22Rv1 (cell line): ENCODE measurements around the gene ST8SIA5.

ENCODE experiments used
- H3K27ac ChIP-seq: fragments of 450-650 bp; 2 replicates; pipeline ENCODE4 v1.5.1; 2017
- ZFX ChIP-seq: fragments of 450-650 bp; IDR thresholded peaks from 2 replicates; pipeline ENCODE4 v1.6.1; 2017; ENCODE audit warnings: antibody characterized with exemption, borderline replicate concordance
- TF ChIP-seq, protein P1 (sequence below): fragments of 450-650 bp; IDR thresholded peaks from 2 replicates; pipeline ENCODE4 v1.5.1; 2017; ENCODE audit warnings: mild to moderate bottlenecking

The ST8SIA5 gene

DNA sequence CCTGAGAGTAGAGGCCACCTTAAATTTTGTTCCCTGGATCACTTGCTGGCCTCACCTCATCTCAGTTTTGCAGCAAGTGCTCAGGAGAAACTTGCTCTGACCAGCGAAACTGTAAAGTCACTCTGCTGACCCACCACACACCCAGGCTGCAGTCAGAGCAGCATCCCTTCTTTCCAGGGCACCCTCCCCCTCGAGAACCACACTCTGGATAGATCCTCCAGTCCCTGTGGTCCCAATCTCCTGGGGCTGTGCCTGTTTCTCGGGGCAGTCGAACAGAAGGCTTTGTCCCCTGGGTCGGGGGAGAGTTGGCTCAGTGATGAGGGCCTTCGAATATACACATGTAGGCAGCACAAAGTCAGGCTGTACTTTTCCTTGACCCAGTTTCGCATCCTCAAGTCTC lies 18.4 kb downstream of the ST8SIA5 start:
- TF ChIP-seq ZFX = no peak
- TF ChIP-seq, protein P1, sequence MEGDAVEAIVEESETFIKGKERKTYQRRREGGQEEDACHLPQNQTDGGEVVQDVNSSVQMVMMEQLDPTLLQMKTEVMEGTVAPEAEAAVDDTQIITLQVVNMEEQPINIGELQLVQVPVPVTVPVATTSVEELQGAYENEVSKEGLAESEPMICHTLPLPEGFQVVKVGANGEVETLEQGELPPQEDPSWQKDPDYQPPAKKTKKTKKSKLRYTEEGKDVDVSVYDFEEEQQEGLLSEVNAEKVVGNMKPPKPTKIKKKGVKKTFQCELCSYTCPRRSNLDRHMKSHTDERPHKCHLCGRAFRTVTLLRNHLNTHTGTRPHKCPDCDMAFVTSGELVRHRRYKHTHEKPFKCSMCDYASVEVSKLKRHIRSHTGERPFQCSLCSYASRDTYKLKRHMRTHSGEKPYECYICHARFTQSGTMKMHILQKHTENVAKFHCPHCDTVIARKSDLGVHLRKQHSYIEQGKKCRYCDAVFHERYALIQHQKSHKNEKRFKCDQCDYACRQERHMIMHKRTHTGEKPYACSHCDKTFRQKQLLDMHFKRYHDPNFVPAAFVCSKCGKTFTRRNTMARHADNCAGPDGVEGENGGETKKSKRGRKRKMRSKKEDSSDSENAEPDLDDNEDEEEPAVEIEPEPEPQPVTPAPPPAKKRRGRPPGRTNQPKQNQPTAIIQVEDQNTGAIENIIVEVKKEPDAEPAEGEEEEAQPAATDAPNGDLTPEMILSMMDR = no peak
- no peak overlapping the region for H3K27ac ChIP-seq

DNA sequence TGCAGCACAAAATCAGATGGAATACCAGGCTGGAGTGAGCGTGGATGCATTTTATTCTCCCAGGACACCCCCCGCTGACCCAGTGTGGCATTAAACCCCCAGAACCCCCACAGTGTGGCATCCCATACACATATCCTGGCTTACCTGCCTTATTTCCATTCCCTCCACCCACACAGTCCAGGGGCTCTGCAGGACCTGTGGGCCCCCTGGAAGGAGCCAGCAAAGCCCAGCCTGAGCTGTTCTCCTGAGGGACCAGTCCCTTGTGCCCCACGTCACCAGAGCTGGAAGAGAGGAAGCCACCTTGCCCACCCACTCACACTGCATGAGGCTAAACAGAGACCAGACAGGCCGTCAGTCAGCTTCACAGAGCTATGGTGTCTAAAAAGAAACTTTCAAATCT lies 20.1 kb downstream of the ST8SIA5 start:
- TF ChIP-seq, protein P1 = no peak
- TF ChIP-seq ZFX = no peak
- H3K27ac ChIP-seq = no peak overlapping the region

DNA sequence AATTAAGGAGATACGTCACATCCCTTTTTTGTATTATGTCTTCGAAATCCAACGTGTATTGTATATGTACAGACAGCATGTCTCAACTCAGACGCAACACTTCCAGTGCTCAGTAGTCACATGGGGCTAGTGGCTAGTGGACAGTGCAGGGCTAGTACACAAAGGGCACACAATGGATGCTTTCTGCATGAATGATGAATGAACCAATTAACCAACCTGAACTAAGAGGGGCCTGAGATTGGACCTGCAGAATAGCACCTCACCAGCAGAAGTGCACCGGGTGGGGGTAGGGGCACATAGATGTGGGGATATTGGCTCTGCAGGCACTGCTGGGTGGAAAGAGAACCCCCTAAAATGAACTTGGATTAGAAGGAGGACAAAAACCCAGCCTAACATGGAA lies 20.7 kb downstream of the ST8SIA5 start:
- no peak for TF ChIP-seq ZFX
- no peak overlapping the region for H3K27ac ChIP-seq

DNA sequence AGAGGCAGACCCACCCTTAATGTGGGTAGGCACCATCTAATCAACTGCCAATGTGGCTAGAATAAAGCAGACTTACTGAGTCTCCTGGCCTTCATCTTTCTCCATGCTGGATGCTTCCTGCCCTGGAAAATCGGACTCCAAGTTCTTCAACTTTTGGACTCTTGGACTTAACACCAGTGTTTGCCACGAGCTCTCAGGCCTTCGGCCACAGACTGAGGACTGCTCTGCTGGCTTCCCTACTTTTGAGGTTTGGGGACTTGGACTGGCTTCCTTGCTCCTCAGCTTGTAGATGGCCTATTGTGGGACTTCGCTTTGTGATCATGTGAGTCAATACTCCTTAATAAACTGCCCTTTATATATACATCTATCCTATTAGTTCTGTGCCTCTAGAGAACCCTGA lies 21.9 kb downstream of the ST8SIA5 start:
- H3K27ac ChIP-seq = no peak overlapping the region
- TF ChIP-seq, protein P1 = no peak
- no peak for TF ChIP-seq ZFX

DNA sequence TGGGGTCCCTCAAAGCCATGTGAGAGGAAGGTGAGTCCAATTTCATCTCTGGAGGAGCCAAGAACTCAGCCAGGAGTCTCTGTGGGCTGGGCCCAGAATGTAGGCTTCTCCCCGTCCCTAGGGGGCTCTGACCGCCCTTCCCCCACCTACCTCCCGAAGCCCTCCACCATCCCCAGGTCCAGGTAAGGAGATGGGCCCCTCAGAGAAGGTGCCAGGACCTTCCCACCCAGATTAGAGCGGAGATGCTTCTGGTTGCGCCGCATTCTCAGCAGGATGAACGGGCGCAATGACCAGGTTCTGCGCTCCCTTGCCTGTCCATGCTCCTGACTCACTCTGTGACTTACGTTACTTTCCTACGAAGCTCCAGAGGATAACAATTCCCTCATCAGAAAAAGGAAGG lies 23.0 kb downstream of the ST8SIA5 start:
- no peak overlapping the region for H3K27ac ChIP-seq
- TF ChIP-seq ZFX = no peak
- TF ChIP-seq, protein P1 = no peak

DNA sequence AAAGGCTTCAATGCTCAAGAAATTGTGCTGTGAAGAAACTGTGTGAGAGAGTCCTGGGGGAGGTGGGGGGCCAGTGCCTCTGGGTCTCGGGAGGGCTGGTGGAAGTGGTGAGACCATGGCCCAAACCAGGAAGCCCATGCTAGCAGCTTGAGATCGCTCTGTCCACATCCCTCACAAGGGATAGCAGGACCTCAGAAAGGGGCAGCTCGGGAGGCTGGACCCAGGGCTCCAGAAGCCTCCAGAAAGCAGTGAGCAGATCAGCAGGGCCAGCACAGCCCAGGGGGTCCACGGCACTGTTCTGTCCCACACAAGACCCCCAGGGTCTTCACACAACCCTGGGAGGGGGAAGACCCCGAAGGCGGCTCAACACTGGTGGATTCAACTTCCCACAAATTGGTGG lies 24.1 kb downstream of the ST8SIA5 start:
- no peak overlapping the region for H3K27ac ChIP-seq

DNA sequence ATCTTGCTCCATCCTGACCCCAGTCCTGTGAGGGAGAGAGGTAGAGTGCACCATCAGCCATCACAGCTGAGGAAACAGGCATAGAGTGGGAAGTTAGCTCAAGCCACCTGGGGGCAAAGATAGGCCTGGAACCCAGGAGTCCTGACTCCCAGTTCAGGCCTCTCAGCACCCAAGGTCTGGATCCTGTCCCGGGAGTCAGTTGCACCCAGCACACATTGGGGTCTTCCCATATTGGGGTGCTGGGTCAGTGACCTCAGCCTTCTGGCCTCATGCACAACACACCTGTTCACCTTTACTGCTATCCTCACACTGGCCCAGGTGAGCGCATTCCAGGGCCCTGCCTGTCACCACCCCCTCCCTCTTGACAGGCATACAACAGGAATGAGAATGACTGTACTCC lies 24.7 kb downstream of the ST8SIA5 start:
- no peak for TF ChIP-seq ZFX
- TF ChIP-seq, protein P1 = no peak
- no peak overlapping the region for H3K27ac ChIP-seq

More for the DNA sequence above, 24.1 kb downstream of the ST8SIA5 start:
- no peak for TF ChIP-seq ZFX
- TF ChIP-seq, protein P1 = no peak

DNA sequence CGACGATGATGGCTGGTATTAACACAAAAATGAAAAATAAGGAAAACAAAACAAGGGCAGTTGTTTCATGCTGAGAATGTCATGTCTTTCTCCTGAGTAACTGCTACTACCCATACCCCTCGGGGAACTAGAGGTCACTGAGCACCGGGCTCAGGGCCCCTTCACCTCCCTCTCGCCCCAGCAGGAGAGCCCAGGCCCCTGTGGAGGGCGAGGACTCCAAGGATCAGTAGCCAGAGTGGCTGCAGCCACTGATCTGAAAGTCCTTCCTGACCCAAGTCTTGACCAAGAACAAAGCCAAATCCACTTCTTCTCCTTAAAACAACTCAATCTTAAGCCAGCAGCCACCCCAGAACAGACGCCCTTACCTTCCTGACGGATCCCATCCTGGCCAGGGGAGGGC lies 25.5 kb downstream of the ST8SIA5 start:
- no peak for TF ChIP-seq ZFX
- TF ChIP-seq, protein P1 = no peak
- no peak overlapping the region for H3K27ac ChIP-seq
